B cell (primary cell): ENCODE measurements around the gene ZNF575. TPM values are rescaled to one million over a fixed set of nuclear protein-coding genes. Genes with fewer than 3 reads are reported as not detected.

Experiments used
- ATAC-seq: fragments of 200-7000 bp; cut with Tn5 transposase; one replicate; pipeline ENCODE4 v1.10.0; 2021; ENCODE audit warnings: low read depth, mild to moderate bottlenecking, moderate number of reproducible peaks, moderate library complexity
- CTCF ChIA-PET: fragments of 350-600 bp; sonication (Branson Sonifier 250); formaldehyde crosslinking; loops from one replicate; lab custom pipeline; 2021; ENCODE audit warnings: antibody characterized with exemption, inconsistent platforms; lab: Charles Lee
- POLR2A ChIA-PET: fragments of 350-600 bp; sonication (Branson Sonifier 250); formaldehyde crosslinking; loops from one replicate; lab custom pipeline; 2021; ENCODE audit warnings: antibody characterized with exemption; lab: Charles Lee
- DNase-seq: peaks from one replicate; pipeline ENCODE4 v3.0.0; 2013
- H2AFZ ChIP-seq: 2 replicates; pipeline ENCODE4 v1.6.1; 2012; ENCODE audit warnings: mild to moderate bottlenecking, low read depth, low read length; ENCODE audit not compliant: insufficient read depth, poor library complexity, severe bottlenecking
- H3K27ac ChIP-seq, 2 donors: 1 replicate in 1 of 2; 2 replicates in 1 of 2; pipeline ENCODE4 v1.5.1; 2012 to 2013; ENCODE audit warnings: low read length in 2 of 2, mild to moderate bottlenecking in 2 of 2, moderate library complexity in 1 of 2
- H3K27me3 ChIP-seq, 4 experiments: fragments of 200-600 bp in 1 of 4; sonication (generic) in 1 of 4; replicated peaks in 1 of 4; 1 replicate in 2 of 4; 2 replicates in 2 of 4; pipeline versions ENCODE4 v1.6.1 to v1.7.0; 2013 to 2016; ENCODE audit warnings: low read length in 3 of 4, mild to moderate bottlenecking in 2 of 4, mixed read lengths in 1 of 4, moderate library complexity in 1 of 4; ENCODE audit not compliant: insufficient read depth in 4 of 4, control insufficient read depth in 3 of 4; ENCODE audit errors: control extremely low read depth in 1 of 4
- H3K36me3 ChIP-seq, 2 experiments: replicated peaks in 1 of 2; 1 replicate in 1 of 2; 2 replicates in 1 of 2; pipeline versions ENCODE4 v1.6.1 to v1.7.1; 2013; ENCODE audit warnings: low read length in 1 of 2; ENCODE audit not compliant: insufficient read depth in 2 of 2, control insufficient read depth in 1 of 2; ENCODE audit errors: control extremely low read depth in 1 of 2, extremely low read depth in 1 of 2
- H3K4me1 ChIP-seq, 2 donors: fragments of 200-600 bp in 1 of 2; sonication (generic) in 1 of 2; 1 replicate in 1 of 2; 2 replicates in 1 of 2; pipeline versions ENCODE4 v1.5.1 to v1.6.1; 2013 to 2017; ENCODE audit warnings: low read length in 2 of 2; ENCODE audit not compliant: control insufficient read depth in 2 of 2, insufficient read depth in 2 of 2
- H3K4me2 ChIP-seq: replicated peaks from 2 replicates; pipeline ENCODE3; 2012; ENCODE audit warnings: mild to moderate bottlenecking, low read depth, low read length; ENCODE audit not compliant: poor library complexity, severe bottlenecking
- H3K4me3 ChIP-seq, 5 experiments: fragments of 200-600 bp in 1 of 5; sonication (generic) in 1 of 5; 1 replicate in 3 of 5; 2 replicates in 2 of 5; pipeline versions ENCODE4 v1.5.1 to v1.7.0; 2011 to 2016; ENCODE audit warnings: low read length in 4 of 5, mild to moderate bottlenecking in 4 of 5, low read depth in 2 of 5, control low read depth in 1 of 5, moderate library complexity in 1 of 5; ENCODE audit not compliant: insufficient read depth in 1 of 5; ENCODE audit errors: control extremely low read depth in 1 of 5, extremely low read depth in 1 of 5
- H3K79me2 ChIP-seq: fragments of 200-600 bp; sonication (generic); one replicate; pipeline ENCODE4 v1.6.0; 2016; ENCODE audit warnings: low read length; ENCODE audit not compliant: control insufficient read depth, insufficient read depth
- H3K9ac ChIP-seq: fragments of 200-600 bp; sonication (generic); 2 replicates; pipeline ENCODE4 v1.6.1; 2017; ENCODE audit warnings: mild to moderate bottlenecking, low read length, moderate library complexity
- H3K9me3 ChIP-seq, 3 donors: one replicate each; pipeline versions ENCODE4 v1.6.1 to v1.7.1; 2013; ENCODE audit warnings: low read length in 2 of 3; ENCODE audit not compliant: control insufficient read depth in 2 of 3, insufficient read depth in 1 of 3; ENCODE audit errors: control extremely low read depth in 1 of 3
- H4K20me1 ChIP-seq: 2 replicates; pipeline ENCODE4 v1.6.0; 2012; ENCODE audit warnings: mild to moderate bottlenecking, low read length; ENCODE audit not compliant: insufficient read depth, control insufficient read depth, poor library complexity, severe bottlenecking
- H3K27ac Mint-ChIP-seq: one replicate; pipeline ENCODE4 v1.8.0; 2021; ENCODE audit warnings: mixed read lengths
- H3K27me3 Mint-ChIP-seq: one replicate; pipeline ENCODE4 v1.8.0; 2021; ENCODE audit warnings: mixed read lengths
- H3K4me1 Mint-ChIP-seq: one replicate; pipeline ENCODE4 v1.8.0; 2021; ENCODE audit warnings: mixed read lengths
- H3K4me3 Mint-ChIP-seq: one replicate; pipeline ENCODE4 v1.8.0; 2021; ENCODE audit warnings: mixed read lengths
- H3K9me3 Mint-ChIP-seq: one replicate; pipeline ENCODE4 v1.8.0; 2022; ENCODE audit warnings: mixed read lengths; ENCODE audit not compliant: insufficient read depth
- CTCF ChIP-seq: fragments of 200-600 bp; IDR thresholded peaks from one replicate; pipeline ENCODE4 v1.8.0; 2022; ENCODE audit warnings: antibody characterized with exemption, mild to moderate bottlenecking
- EZH2 ChIP-seq: IDR thresholded peaks from 2 replicates; pipeline ENCODE4 v1.6.1; 2012; ENCODE audit warnings: borderline replicate concordance, low read depth, mild to moderate bottlenecking, moderate library complexity, low read length; ENCODE audit not compliant: insufficient read depth, poor library complexity, severe bottlenecking
- WGBS: methylation state at CpG from one replicate; pipeline ENCODE4 v1.1.5; 2013; ENCODE audit warnings: missing lambda C conversion rate; ENCODE audit not compliant: insufficient coverage; 5-methylcytosine and 5-hydroxymethylcytosine counted together
- intact Hi-C: fragments of 100-400 bp; cut with micrococcal nuclease; formaldehyde crosslinking; loops from one replicate; pipeline ENCODE4 v1.10.0; 2022
- polyA plus RNA-seq: library from polyadenylated mRNA; depleted of rRNA; stranded (reverse); fragments of >200 nt; gene quantifications from 2 replicates; pipeline ENCODE4 v1.2.3, GENCODE V29; 2012
- total RNA-seq, 2 donors: library from RNA; stranded (reverse); fragments of 120-200 nt in 1 of 2; gene quantifications; 1 replicate in 1 of 2; 2 replicates in 1 of 2; pipeline versions ENCODE4 v1.2.3 to v1.2.4, GENCODE V29; 2013 to 2022

Gene ZNF575
- total and polyA plus RNA-seq, 2 donors (not counting 1 experiment from before 2014, with no cell fraction given) = 2.3 to 4.0 TPM

GRCh38 chr19:43499042-43499441 is 33.9 kb upstream of the ZNF575 start:
- no peak overlapping the region for H3K4me3 Mint-ChIP-seq
- CTCF ChIA-PET = interaction anchor here (2.0 kb wide), 1 partner anchor 52 kb away, joined by 7 read pairs; no protein-coding TSS in a partner anchor

More at GRCh38 chr19:43499042-43499441, 33.9 kb upstream of the ZNF575 start:
- Histone ChIP-seq H3K79me2 (no peaks in the 10 kb centered on the region), H3K36me3 (peaks cover 0 to 21% of the 10 kb centered on the region in 2 experiments), H4K20me1 (no peaks in the 10 kb centered on the region), H3K27ac (no peak overlapping the region), H2AFZ (no peak overlapping the region), H3K9me3 (no peaks in the 10 kb centered on the region), H3K4me3 (no peak overlapping the region), H3K4me2 (no peak overlapping the region), H3K27me3 (no peaks in the 10 kb centered on the region), H3K9ac (no peak overlapping the region), H3K4me1 (peaks cover 6 to 13% of the 10 kb centered on the region in 2 donors)
- DNase-seq = no peak
- TF ChIP-seq CTCF (no peak), EZH2 (no peak)
- no peaks in the 10 kb centered on the region for H3K9me3 Mint-ChIP-seq
- H3K27ac Mint-ChIP-seq = no peak overlapping the region
- no peaks in the 10 kb centered on the region for H3K27me3 Mint-ChIP-seq
- POLR2A ChIA-PET = no interaction called here
- no peak for ATAC-seq
- peaks cover 15% of the 10 kb centered on the region for H3K4me1 Mint-ChIP-seq
- intact Hi-C loops = no loop called here
- 93% methylated on average over 3 of the region's 3 CpGs for WGBS
